ENCODE data around the gene ZNF827.

DNA sequence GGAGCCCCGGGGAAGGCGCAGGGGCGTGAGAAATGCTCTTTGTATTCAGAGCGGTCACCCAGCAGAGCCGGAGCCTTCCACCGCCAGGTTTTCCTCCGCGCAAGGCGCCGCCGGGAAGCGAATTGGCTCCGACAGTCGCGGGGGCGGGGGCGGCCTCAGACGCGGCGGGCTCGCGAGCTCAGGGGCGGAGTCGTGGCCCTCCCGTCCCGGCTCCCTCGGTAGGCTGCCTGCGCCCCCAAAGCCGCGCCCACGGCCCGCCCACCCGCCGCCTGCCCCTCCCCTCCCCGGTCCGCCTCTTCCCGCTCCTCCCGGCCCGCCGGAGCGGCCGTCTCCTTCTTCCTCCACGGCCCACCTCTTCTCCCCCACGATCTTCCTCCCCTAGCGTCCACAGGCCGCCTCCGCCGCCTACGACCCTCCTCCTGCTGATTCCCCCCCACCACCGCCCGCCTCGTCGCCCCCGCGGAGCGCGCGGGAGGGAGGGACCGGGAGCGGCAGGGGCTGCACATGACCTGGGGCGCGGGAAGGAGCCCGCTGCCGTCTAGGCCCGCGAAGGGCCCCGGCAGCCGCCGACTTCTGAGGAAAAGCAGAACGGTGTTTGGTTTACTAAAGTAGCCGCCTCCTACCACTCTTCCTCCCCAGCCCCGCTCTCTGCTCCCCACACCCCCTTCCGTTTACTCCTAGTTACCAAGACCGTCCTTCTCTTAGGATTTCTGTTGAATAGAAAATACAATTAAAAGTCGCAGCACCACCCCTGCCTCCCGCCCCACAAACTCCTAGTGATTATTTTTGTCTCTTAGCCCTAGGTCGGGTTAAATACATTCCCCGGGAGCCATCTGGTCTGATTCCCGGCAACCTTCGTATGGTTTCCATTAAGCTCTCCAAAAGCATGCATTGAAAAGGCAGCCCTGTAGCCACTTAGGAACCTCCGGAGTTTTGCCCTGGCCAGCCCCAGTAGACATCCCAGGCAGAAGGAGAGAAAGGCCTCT lies 205.4 kb downstream of the ZNF827 start:
- TF ChIP-seq RFX5 (IDR thresholded peaks at IDR 0.05; ENCODE audit: low read depth, low read length): no peak
- TF ChIP-seq MAFK (conservative IDR thresholded peaks at IDR 0.05 in 1 of 2, IDR thresholded peaks at IDR 0.05 in 1 of 2; ENCODE audit: low read length in 2 of 2): no peak
- TF ChIP-seq NFE2 (CRISPR knock-in tag; IDR thresholded peaks at IDR 0.05): no peak
- no peak for TF ChIP-seq CBX1 (IDR thresholded peaks at IDR 0.05; ENCODE audit: low read depth)
- peak; percentile 35 for TF ChIP-seq SRSF1 (optimal IDR thresholded peaks at IDR 0.05; ENCODE audit: low read depth, low read length)
- no peak for TF ChIP-seq ZNF205 (CRISPR knock-in tag; IDR thresholded peaks at IDR 0.05)

Data from HepG2 (cell line).